HG02885 (cell line): Measurements from ENCODE around the gene NCF1.
A peak's percentile ranks its signal among the peaks of the same experiment; 100 is the strongest.
"Not testable (repeated sequence)": the region's sequence is repeated elsewhere in the genome, so short reads cannot be mapped to it uniquely, and the experiment has no call there.

ENCODE experiments used
- ATAC-seq: cut with Tn5 transposase; IDR thresholded peaks from one replicate; pipeline ENCODE4 v1.9.1; 2021; ENCODE audit warnings: mild to moderate bottlenecking; ENCODE audit not compliant: unreplicated experiment, poor library complexity

Gene NCF1

GRCh38 chr7:74783595-74783994 is 9.8 kb downstream of the NCF1 start:
- not testable (repeated sequence) for ATAC-seq

GRCh38 chr7:74788369-74789150 is 14.7 kb downstream of the NCF1 start:
- ATAC-seq = peak; percentile 88

GRCh38 chr7:74789200-74789736 is 15.5 kb downstream of the NCF1 start:
- ATAC-seq = not testable (repeated sequence)

- not testable (repeated sequence) for ATAC-seq
Measured at GRCh38 chr7:74797848-74798622, 24.2 kb downstream of the NCF1 start.

GRCh38 chr7:74798644-74799043 is 24.8 kb downstream of the NCF1 start:
- not testable (repeated sequence) for ATAC-seq

- ATAC-seq = not testable (repeated sequence)
Measured at GRCh38 chr7:74815882-74816281, 42.1 kb downstream of the NCF1 start.

GRCh38 chr7:74820146-74820805 is 46.5 kb downstream of the NCF1 start:
- peak; percentile 94 for ATAC-seq

GRCh38 chr7:74821259-74821658 is 47.4 kb downstream of the NCF1 start:
- ATAC-seq = not testable (repeated sequence)

- ATAC-seq = not testable (repeated sequence)
Measured at GRCh38 chr7:74829959-74830358, 56.1 kb downstream of the NCF1 start.

- ATAC-seq = not testable (repeated sequence)
Measured at GRCh38 chr7:74830411-74830810, 56.6 kb downstream of the NCF1 start.
